BJ (cell line): Measurements from ENCODE around the gene PDCD1. TPM values are rescaled to one million over a fixed set of nuclear protein-coding genes. Genes with fewer than 3 reads are reported as not detected.

ENCODE experiments used
- CTCF ChIA-PET: fragments of 350-600 bp; formaldehyde crosslinking; extraction: SDS; loops from one replicate; lab custom pipeline; 2021; ENCODE audit warnings: antibody characterized with exemption, inconsistent platforms; lab: Yijun Ruan, JAX
- POLR2A ChIA-PET: fragments of 300-600 bp; sonication (Branson Sonifier 250); formaldehyde crosslinking; extraction: SDS; loops from one replicate; lab custom pipeline; 2021; ENCODE audit warnings: antibody characterized with exemption; lab: Charles Lee
- DNase-seq: peaks from one replicate; pipeline ENCODE4 v3.0.0-alpha.2; 2011; ENCODE audit warnings: low read depth
- H3K27me3 ChIP-seq: 2 replicates; pipeline ENCODE4 v1.6.0; 2011; ENCODE audit warnings: low read length; ENCODE audit not compliant: control insufficient read depth, insufficient read depth
- H3K36me3 ChIP-seq: 2 replicates; pipeline ENCODE4 v1.5.1; 2011; ENCODE audit warnings: low read length; ENCODE audit not compliant: control insufficient read depth, insufficient read depth
- H3K4me3 ChIP-seq: 2 replicates; pipeline ENCODE4 v1.5.1; 2011; ENCODE audit warnings: low read depth, mild to moderate bottlenecking, control low read depth, low read length
- polyA plus RNA-seq: library from polyadenylated mRNA; depleted of rRNA; stranded (reverse); fragments of >200 nt; gene quantifications from 2 replicates; pipeline ENCODE4 v1.2.3, GENCODE V29; 2011
- TF ChIP-seq, protein P1 (sequence below): IDR thresholded peaks from 2 replicates; pipeline ENCODE4 v1.5.1; 2011; ENCODE audit warnings: low read depth, mild to moderate bottlenecking, control low read depth, inconsistent platforms, low read length, moderate library complexity; ENCODE audit not compliant: insufficient read depth

PDCD1 gene
- polyA plus RNA-seq, 1 experiment: not detected

DNA sequence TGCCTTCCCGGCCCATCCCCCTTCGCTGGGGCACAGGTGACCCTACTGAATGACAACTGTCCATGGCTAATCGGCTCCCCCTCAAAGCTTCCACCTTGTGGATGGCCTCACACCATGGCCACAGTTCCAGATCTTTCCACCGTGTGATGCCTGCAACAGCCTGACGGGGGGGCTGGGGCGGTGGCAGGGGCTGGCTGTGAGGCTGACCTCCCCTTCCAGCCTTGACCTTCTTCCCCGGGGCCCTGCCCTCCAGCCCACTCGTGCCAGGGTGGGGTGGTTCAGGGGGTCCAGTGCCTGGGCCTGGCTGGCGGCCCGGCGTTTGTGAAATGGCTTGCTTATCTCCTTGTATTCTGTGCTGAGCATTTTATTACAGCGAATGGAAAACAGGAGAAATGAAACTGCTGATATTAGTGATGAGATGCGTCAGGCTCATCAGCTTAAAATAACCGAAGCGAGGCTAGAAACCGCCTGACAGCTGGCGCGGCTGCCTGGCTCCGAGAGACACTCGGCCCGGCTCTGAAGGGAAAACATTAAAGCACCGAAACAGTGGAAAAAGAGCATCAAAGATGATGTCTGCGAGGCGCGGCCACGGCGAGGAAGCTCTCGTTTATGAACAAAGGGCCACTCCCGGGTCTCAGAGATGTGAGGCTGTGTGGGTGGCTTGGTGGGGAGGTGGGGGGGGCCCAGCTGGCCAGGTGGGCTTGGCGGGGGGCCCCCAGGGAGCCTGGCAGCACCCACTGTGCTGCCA is 916 bp upstream of the PDCD1 start:
- no peak for DNase-seq
- CTCF ChIA-PET: interaction anchor here (0.6 to 1.3 kb wide), 2 partner anchors 14 to 18 kb away, joined by 3 to 4 read pairs; no protein-coding TSS in a partner anchor
- peaks cover 1% of the 10 kb centered on the region; the same call in 1 of the 2 replicates for H3K27me3 ChIP-seq
- TF ChIP-seq, protein P1, sequence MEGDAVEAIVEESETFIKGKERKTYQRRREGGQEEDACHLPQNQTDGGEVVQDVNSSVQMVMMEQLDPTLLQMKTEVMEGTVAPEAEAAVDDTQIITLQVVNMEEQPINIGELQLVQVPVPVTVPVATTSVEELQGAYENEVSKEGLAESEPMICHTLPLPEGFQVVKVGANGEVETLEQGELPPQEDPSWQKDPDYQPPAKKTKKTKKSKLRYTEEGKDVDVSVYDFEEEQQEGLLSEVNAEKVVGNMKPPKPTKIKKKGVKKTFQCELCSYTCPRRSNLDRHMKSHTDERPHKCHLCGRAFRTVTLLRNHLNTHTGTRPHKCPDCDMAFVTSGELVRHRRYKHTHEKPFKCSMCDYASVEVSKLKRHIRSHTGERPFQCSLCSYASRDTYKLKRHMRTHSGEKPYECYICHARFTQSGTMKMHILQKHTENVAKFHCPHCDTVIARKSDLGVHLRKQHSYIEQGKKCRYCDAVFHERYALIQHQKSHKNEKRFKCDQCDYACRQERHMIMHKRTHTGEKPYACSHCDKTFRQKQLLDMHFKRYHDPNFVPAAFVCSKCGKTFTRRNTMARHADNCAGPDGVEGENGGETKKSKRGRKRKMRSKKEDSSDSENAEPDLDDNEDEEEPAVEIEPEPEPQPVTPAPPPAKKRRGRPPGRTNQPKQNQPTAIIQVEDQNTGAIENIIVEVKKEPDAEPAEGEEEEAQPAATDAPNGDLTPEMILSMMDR: peak; percentile 26; the same call in 1 of the 2 replicates
- no peaks in the 10 kb centered on the region for H3K36me3 ChIP-seq
- no peak overlapping the region for H3K4me3 ChIP-seq
- POLR2A ChIA-PET: interaction anchor here (0.6 kb wide), 1 partner anchor 9 kb away, joined by 3 read pairs; no protein-coding TSS in a partner anchor

DNA sequence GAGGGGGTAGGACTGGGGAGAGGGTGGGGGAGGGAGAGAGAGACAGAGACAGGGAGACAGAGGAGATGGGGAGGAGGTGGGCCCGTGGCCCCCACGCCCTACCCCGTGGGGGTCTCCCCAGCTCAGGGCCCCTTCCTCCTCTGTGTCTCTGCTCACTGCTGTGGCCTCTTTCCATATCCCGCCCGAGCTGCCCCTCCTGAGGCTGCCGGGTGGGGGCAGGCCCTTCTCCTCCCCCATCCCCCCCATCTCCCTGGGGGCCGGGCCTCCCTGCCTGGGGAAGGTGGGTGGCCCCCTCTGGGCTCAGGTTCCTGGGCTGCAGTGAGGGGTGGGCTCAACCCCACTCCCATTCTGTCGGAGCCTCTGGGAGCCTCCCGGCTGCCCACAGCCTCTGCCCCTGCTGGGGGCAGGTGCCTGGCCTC is 332 bp upstream of the PDCD1 start:
- TF ChIP-seq, protein P1: no peak
- H3K27me3 ChIP-seq: 0 out of 2 replicates have a peak, but pooled peaks cover 1% of the 10 kb centered on the region
- DNase-seq: no peak
- POLR2A ChIA-PET: no interaction called here
- CTCF ChIA-PET: no interaction called here
- no peaks in the 10 kb centered on the region for H3K36me3 ChIP-seq
- no peak overlapping the region for H3K4me3 ChIP-seq

- TF ChIP-seq, protein P1: no peak
- Histone ChIP-seq H3K27me3 (0 out of 2 replicates have a peak, but pooled peaks cover 1% of the 10 kb centered on the region), H3K4me3 (no peak overlapping the region), H3K36me3 (no peaks in the 10 kb centered on the region)
- no peak for DNase-seq
- ChIA-PET POLR2A (no interaction called here), CTCF (interaction anchor here (0.7 kb wide), 2 partner anchors 21 to 214 kb away, joined by 3 to 4 read pairs; no protein-coding TSS in a partner anchor)
Observed at GRCh38 chr2:241857572-241858121, 1.0 kb downstream of the PDCD1 start.

- CTCF ChIA-PET: no interaction called here
- H3K36me3 ChIP-seq: no peaks in the 10 kb centered on the region
- no peak overlapping the region for H3K4me3 ChIP-seq
- H3K27me3 ChIP-seq: 0 out of 2 replicates have a peak, but pooled peaks cover 1% of the 10 kb centered on the region
- TF ChIP-seq, protein P1: no peak
- DNase-seq: no peak
- POLR2A ChIA-PET: no interaction called here
Observed at GRCh38 chr2:241857041-241857541, 1.6 kb downstream of the PDCD1 start.

DNA sequence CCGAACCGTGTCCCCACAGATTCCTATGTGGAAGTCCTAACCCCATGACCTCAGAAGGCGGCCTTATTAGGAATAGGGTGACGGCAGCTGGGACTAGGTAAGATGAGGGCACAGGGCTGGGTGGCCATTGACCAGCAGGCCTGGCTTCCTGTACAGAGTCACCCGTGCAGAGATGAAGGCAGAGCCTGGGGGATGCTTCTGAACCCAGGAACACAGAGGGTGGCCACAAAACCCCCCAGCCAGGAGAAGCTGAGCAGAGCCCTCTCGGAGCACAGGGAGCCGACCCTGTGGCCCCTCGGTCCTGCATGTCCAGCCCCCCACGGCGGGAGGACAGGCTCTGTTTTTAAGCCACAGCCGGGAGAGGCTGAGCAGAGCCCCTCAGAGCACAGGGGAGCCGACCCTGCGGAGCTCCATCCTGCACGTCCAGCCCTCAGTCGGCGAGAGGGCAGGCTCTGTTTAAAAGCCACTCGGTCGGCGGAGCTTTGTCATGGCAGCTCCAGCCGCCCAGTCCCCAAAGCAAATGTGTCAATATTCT is 2.7 kb downstream of the PDCD1 start:
- Histone ChIP-seq H3K4me3 (no peak overlapping the region), H3K27me3 (0 out of 2 replicates have a peak, but pooled peaks cover 1% of the 10 kb centered on the region), H3K36me3 (no peaks in the 10 kb centered on the region)
- CTCF ChIA-PET: no interaction called here
- no peak for DNase-seq
- POLR2A ChIA-PET: no interaction called here
- TF ChIP-seq, protein P1: no peak
